SH-SY5Y (cell line): ENCODE measurements around the gene PPP1R1B.

Experiments
- GATA2 ChIP-seq: IDR thresholded peaks from 2 replicates; pipeline ENCODE4 v1.6.1; 2011; ENCODE audit warnings: mild to moderate bottlenecking, low read depth, low read length
- GATA3 ChIP-seq: IDR thresholded peaks from 2 replicates; pipeline ENCODE4 v1.6.1; 2011; ENCODE audit warnings: low read depth, mild to moderate bottlenecking, low read length, moderate library complexity

GRCh38 chr17:39666601-39667261, 40.0 kb downstream of the PPP1R1B start:
- TF ChIP-seq GATA2 (no peak), GATA3 (no peak)
